Lower lobe of right lung (tissue), 2 donors: ENCODE results near the gene CECR2. TPM values are rescaled to one million over a fixed set of nuclear protein-coding genes. Genes with fewer than 3 reads are reported as not detected.

ENCODE experiments used
- ATAC-seq, 2 donors: fragments of 200-7000 bp; cut with Tn5 transposase; one replicate each; pipeline ENCODE4 v1.9.1; 2020 to 2022; ENCODE audit warnings: mild to moderate bottlenecking in 2 of 2, moderate library complexity in 2 of 2
- DNase-seq: peaks from one replicate; pipeline ENCODE4 v3.0.0-alpha.2; 2020
- H3K27ac ChIP-seq: fragments of 200-600 bp; one replicate; pipeline ENCODE4 v1.8.0; 2022
- H3K27me3 ChIP-seq: fragments of 200-600 bp; one replicate; pipeline ENCODE4 v1.8.0; 2022; ENCODE audit warnings: low read depth
- H3K36me3 ChIP-seq: fragments of 200-600 bp; one replicate; pipeline ENCODE4 v1.8.0; 2022; ENCODE audit warnings: mild to moderate bottlenecking
- H3K4me1 ChIP-seq: fragments of 200-600 bp; one replicate; pipeline ENCODE4 v1.8.0; 2022
- H3K4me3 ChIP-seq: fragments of 200-600 bp; one replicate; pipeline ENCODE4 v1.8.0; 2022; ENCODE audit warnings: mild to moderate bottlenecking
- H3K9me3 ChIP-seq: fragments of 200-600 bp; one replicate; pipeline ENCODE4 v1.8.0; 2022
- CTCF ChIP-seq: fragments of 200-600 bp; IDR thresholded peaks from one replicate; pipeline ENCODE4 v1.8.0; 2022; ENCODE audit warnings: antibody characterized with exemption, mild to moderate bottlenecking
- intact Hi-C: fragments of 100-400 bp; cut with DNase I; formaldehyde crosslinking; loops from one replicate; pipeline ENCODE4 v1.11.0; 2022
- total RNA-seq: library from RNA; stranded (reverse); fragmentation: NEBNext Ultra II Directional; extraction: Animal tissue kit (Norgen Biotek cat#: 25700); gene quantifications from one replicate; pipeline ENCODE4 v1.2.1, GENCODE V29; 2021
- donor health status: DM: no; HTN: yes; CAD: no; lungs with severe emphysema.

Gene CECR2
- total RNA-seq, 1 donor from 2014 or later: 10.9 TPM

GRCh38 chr22:17596226-17596625 lies 227.0 kb downstream of the CECR2 start:
- Histone ChIP-seq H3K36me3 (peaks cover 100% of the 10 kb centered on the region), H3K27me3 (no peaks in the 10 kb centered on the region), H3K4me1 (no peaks in the 10 kb centered on the region), H3K4me3 (no peak overlapping the region), H3K27ac (no peak overlapping the region), H3K9me3 (no peaks in the 10 kb centered on the region)
- DNase-seq: no peak
- intact Hi-C loops: no loop called here
- no peak for ATAC-seq
- TF ChIP-seq CTCF: no peak

- ATAC-seq: no peak
- intact Hi-C loops: no loop called here
- peaks cover 95% of the 10 kb centered on the region for H3K36me3 ChIP-seq
- H3K27ac ChIP-seq: no peak overlapping the region
- H3K4me3 ChIP-seq: no peak overlapping the region
- no peaks in the 10 kb centered on the region for H3K27me3 ChIP-seq
- no peak for TF ChIP-seq CTCF
- no peaks in the 10 kb centered on the region for H3K4me1 ChIP-seq
- no peak for DNase-seq
- H3K9me3 ChIP-seq: no peaks in the 10 kb centered on the region
These were observed 228.0 kb downstream of the CECR2 start for GRCh38 chr22:17597217-17597616.

GRCh38 chr22:17598318-17598717 lies 229.1 kb downstream of the CECR2 start:
- H3K4me1 ChIP-seq: no peaks in the 10 kb centered on the region
- ATAC-seq (no peak), DNase-seq (no peak)
- no peak overlapping the region for H3K4me3 ChIP-seq
- H3K36me3 ChIP-seq: peaks cover 91% of the 10 kb centered on the region
- intact Hi-C loops: no loop called here
- no peak overlapping the region for H3K27ac ChIP-seq
- no peaks in the 10 kb centered on the region for H3K27me3 ChIP-seq
- no peak for TF ChIP-seq CTCF
- no peaks in the 10 kb centered on the region for H3K9me3 ChIP-seq

GRCh38 chr22:17601031-17601430 lies 231.8 kb downstream of the CECR2 start:
- Histone ChIP-seq H3K9me3 (no peaks in the 10 kb centered on the region), H3K27ac (no peak overlapping the region), H3K36me3 (peaks cover 80% of the 10 kb centered on the region), H3K27me3 (no peaks in the 10 kb centered on the region), H3K4me3 (no peak overlapping the region), H3K4me1 (no peaks in the 10 kb centered on the region)
- intact Hi-C loops: no loop called here
- ATAC-seq (no peak), DNase-seq (no peak)
- no peak for TF ChIP-seq CTCF

- no peak for DNase-seq
- H3K27ac ChIP-seq: no peak overlapping the region
- no peak for ATAC-seq
- no peaks in the 10 kb centered on the region for H3K4me1 ChIP-seq
- H3K27me3 ChIP-seq: no peaks in the 10 kb centered on the region
- TF ChIP-seq CTCF: no peak
- intact Hi-C loops: no loop called here
- H3K4me3 ChIP-seq: no peak overlapping the region
- H3K9me3 ChIP-seq: no peaks in the 10 kb centered on the region
- peaks cover 78% of the 10 kb centered on the region for H3K36me3 ChIP-seq
These were observed 234.4 kb downstream of the CECR2 start for GRCh38 chr22:17603668-17604067.

- Histone ChIP-seq H3K27ac (no peak overlapping the region), H3K4me1 (no peaks in the 10 kb centered on the region), H3K9me3 (no peaks in the 10 kb centered on the region), H3K4me3 (no peak overlapping the region), H3K27me3 (no peaks in the 10 kb centered on the region), H3K36me3 (peaks cover 71% of the 10 kb centered on the region)
- ATAC-seq (no peak), DNase-seq (no peak)
- no peak for TF ChIP-seq CTCF
- intact Hi-C loops: no loop called here
These were observed 237.2 kb downstream of the CECR2 start for GRCh38 chr22:17606496-17606895.
